ENCODE data around the gene DIPK1A.

DNA sequence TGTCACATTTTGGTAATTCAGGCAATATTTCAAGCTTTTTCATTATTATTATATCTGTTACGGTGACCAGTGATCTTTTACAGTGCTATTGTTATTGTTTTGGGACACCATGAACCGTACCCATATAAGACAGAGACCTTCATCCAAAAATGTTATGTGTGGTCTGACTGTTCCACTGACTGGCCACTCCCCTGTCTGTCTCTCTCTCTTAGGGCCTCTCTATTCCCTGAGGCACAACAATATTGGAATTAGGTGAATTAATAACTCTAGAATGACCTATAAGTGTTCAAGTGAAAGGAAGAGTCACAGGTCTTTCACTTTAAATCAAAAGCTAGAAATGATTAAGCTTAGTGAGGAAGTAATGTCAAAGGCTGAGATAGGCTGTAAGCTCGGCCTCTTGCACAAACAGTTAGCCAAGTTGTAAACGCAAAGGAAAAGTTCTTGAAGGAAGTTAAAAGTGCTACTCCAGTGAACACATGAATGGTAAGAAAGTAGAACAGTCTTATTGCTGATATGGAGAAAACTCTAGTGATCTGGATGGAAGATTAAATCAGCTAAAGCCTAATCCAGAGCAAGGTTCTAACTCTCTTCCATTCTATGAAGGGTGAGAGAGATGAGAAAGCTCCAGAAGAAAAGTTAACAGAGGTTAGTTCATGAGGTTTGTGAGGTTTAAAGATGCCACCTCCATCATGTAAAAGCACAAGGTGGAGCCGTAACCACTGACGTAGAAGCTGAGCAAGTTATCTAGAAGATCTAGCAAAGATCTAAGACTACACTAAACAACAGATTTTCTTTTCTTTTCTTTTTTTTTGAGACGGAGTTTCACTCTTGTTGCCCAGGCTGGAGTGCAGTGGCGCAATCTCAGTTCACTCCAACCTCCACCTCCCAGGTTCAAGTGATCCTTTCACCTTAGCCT lies 19.7 kb upstream of the DIPK1A start:
- no peak for TF ChIP-seq EZH2 (IDR thresholded peaks at IDR 0.05; ENCODE audit: low read length, unreplicated experiment)
- TF ChIP-seq, protein P1, sequence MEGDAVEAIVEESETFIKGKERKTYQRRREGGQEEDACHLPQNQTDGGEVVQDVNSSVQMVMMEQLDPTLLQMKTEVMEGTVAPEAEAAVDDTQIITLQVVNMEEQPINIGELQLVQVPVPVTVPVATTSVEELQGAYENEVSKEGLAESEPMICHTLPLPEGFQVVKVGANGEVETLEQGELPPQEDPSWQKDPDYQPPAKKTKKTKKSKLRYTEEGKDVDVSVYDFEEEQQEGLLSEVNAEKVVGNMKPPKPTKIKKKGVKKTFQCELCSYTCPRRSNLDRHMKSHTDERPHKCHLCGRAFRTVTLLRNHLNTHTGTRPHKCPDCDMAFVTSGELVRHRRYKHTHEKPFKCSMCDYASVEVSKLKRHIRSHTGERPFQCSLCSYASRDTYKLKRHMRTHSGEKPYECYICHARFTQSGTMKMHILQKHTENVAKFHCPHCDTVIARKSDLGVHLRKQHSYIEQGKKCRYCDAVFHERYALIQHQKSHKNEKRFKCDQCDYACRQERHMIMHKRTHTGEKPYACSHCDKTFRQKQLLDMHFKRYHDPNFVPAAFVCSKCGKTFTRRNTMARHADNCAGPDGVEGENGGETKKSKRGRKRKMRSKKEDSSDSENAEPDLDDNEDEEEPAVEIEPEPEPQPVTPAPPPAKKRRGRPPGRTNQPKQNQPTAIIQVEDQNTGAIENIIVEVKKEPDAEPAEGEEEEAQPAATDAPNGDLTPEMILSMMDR (conservative IDR thresholded peaks at IDR 0.05; ENCODE audit: low read depth, low read length) = no peak
